Kidney (tissue), 14 donors: ENCODE measurements around the gene VSTM2L. TPM values are rescaled to one million over a fixed set of nuclear protein-coding genes. Genes with fewer than 3 reads are reported as not detected.

Source experiments
- DNase-seq, 5 donors: peaks; one replicate each; pipeline ENCODE4 v3.0.0-alpha.2; 2013 to 2020
- FAIRE-seq: peaks from 2 replicates; lab custom pipeline; 2012; peaks lifted over from hg19 to GRCh38; lab: Jason Lieb, UNC
- H3K27ac ChIP-seq, 2 donors: one replicate each; pipeline ENCODE4 v1.7.0; 2013; ENCODE audit warnings: low read depth in 2 of 2, low read length in 2 of 2, inconsistent platforms in 1 of 2
- H3K27me3 ChIP-seq: one replicate; pipeline ENCODE4 v1.7.1; 2013; ENCODE audit warnings: low read length, inconsistent platforms; ENCODE audit not compliant: control insufficient read depth, insufficient read depth
- H3K36me3 ChIP-seq, 3 donors: one replicate each; pipeline versions ENCODE4 v1.7.0 to v1.7.1; 2013; ENCODE audit warnings: low read length in 3 of 3, control low read depth in 1 of 3, inconsistent platforms in 1 of 3; ENCODE audit not compliant: insufficient read depth in 3 of 3, control insufficient read depth in 2 of 3
- H3K4me1 ChIP-seq, 3 donors: one replicate each; pipeline versions ENCODE4 v1.7.0 to v1.7.1; 2013; ENCODE audit warnings: low read length in 3 of 3, inconsistent platforms in 1 of 3, low read depth in 1 of 3; ENCODE audit not compliant: control insufficient read depth in 2 of 3, insufficient read depth in 2 of 3
- H3K4me3 ChIP-seq, 3 donors: one replicate each; pipeline versions ENCODE4 v1.7.0 to v1.8.1; 2013; ENCODE audit warnings: low read length in 3 of 3, control low read depth in 1 of 3, inconsistent platforms in 1 of 3
- H3K9ac ChIP-seq, 3 donors: one replicate each; pipeline versions ENCODE4 v1.7.0 to v1.7.1; 2013; ENCODE audit warnings: low read length in 3 of 3, control low read depth in 1 of 3, inconsistent platforms in 1 of 3
- H3K9me3 ChIP-seq, 3 donors: one replicate each; pipeline versions ENCODE4 v1.7.0 to v1.7.1; 2013; ENCODE audit warnings: low read length in 3 of 3, control low read depth in 1 of 3, inconsistent platforms in 1 of 3; ENCODE audit not compliant: control insufficient read depth in 2 of 3, insufficient read depth in 1 of 3
- intact Hi-C: fragments of 100-400 bp; cut with DNase I; formaldehyde crosslinking; loops from one replicate; pipeline ENCODE4 v1.11.1; 2022
- polyA plus RNA-seq: library from polyadenylated mRNA; stranded (reverse); fragments of 350-450 nt; fragmentation: Illumina TruSeq; extraction: RNeasy Lipid Tissue Mini Kit (QIAGEN cat#74804); gene quantifications from one replicate; pipeline ENCODE4 v1.2.3, GENCODE V29; 2014; ENCODE audit warnings: low read depth, low replicate concordance; ENCODE audit not compliant: insufficient read depth
- total RNA-seq: library from RNA; stranded (reverse); fragmentation: NEBNext Ultra II Directional; extraction: Animal tissue kit (Norgen Biotek cat#: 25700); gene quantifications from one replicate; pipeline ENCODE4 v1.2.1, GENCODE V29; 2021
- TF ChIP-seq, protein P1 (sequence below): IDR thresholded peaks from 3 replicates; pipeline ENCODE4 v1.5.1; 2012; ENCODE audit warnings: mild to moderate bottlenecking, moderate library complexity, borderline replicate concordance; ENCODE audit not compliant: insufficient read depth; ENCODE audit errors: extremely low read depth
- donor health status: control.
- donor health status: control.
- donor health status: control.
- donor health status: control.
- donor health status: control.
- donor health status: DM: yes; HTN: yes; CAD: no.
- donor health status: Normal renal cell carcinoma (clear cell type).

VSTM2L gene
- total and polyA plus RNA-seq, 2 donors from 2014 or later, result 2.8 to 4.1 TPM

GRCh38 chr20:37933786-37934633 lies 31.1 kb downstream of the VSTM2L start:
- Histone ChIP-seq H3K4me1 (no peaks in the 10 kb centered on the region), H3K27ac (no peak overlapping the region), H3K4me3 (no peak overlapping the region), H3K9ac (no peak overlapping the region), H3K36me3 (no peaks in the 10 kb centered on the region), H3K27me3 (no peaks in the 10 kb centered on the region), H3K9me3 (no peaks in the 10 kb centered on the region)
- intact Hi-C loops, result no loop called here
- FAIRE-seq, result no peak
- DNase-seq, result no peak
- TF ChIP-seq, protein P1, sequence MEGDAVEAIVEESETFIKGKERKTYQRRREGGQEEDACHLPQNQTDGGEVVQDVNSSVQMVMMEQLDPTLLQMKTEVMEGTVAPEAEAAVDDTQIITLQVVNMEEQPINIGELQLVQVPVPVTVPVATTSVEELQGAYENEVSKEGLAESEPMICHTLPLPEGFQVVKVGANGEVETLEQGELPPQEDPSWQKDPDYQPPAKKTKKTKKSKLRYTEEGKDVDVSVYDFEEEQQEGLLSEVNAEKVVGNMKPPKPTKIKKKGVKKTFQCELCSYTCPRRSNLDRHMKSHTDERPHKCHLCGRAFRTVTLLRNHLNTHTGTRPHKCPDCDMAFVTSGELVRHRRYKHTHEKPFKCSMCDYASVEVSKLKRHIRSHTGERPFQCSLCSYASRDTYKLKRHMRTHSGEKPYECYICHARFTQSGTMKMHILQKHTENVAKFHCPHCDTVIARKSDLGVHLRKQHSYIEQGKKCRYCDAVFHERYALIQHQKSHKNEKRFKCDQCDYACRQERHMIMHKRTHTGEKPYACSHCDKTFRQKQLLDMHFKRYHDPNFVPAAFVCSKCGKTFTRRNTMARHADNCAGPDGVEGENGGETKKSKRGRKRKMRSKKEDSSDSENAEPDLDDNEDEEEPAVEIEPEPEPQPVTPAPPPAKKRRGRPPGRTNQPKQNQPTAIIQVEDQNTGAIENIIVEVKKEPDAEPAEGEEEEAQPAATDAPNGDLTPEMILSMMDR, result no peak

GRCh38 chr20:37934634-37935375 lies 31.9 kb downstream of the VSTM2L start:
- no peaks in the 10 kb centered on the region for H3K4me1 ChIP-seq
- no peak overlapping the region for H3K9ac ChIP-seq
- TF ChIP-seq, protein P1, result no peak
- DNase-seq (no peak), FAIRE-seq (no peak)
- intact Hi-C loops, result no loop called here
- H3K4me3 ChIP-seq, result no peak overlapping the region
- no peak overlapping the region for H3K27ac ChIP-seq
- H3K27me3 ChIP-seq, result no peaks in the 10 kb centered on the region
- H3K36me3 ChIP-seq, result no peaks in the 10 kb centered on the region
- H3K9me3 ChIP-seq, result no peaks in the 10 kb centered on the region

GRCh38 chr20:37935435-37935834 lies 32.5 kb downstream of the VSTM2L start:
- H3K27ac ChIP-seq, result no peak overlapping the region
- intact Hi-C loops, result no loop called here
- DNase-seq, result no peak
- H3K4me3 ChIP-seq, result no peak overlapping the region
- H3K36me3 ChIP-seq, result no peaks in the 10 kb centered on the region
- TF ChIP-seq, protein P1, result no peak
- H3K9me3 ChIP-seq, result no peaks in the 10 kb centered on the region
- no peak for FAIRE-seq
- H3K4me1 ChIP-seq, result no peaks in the 10 kb centered on the region
- H3K27me3 ChIP-seq, result no peaks in the 10 kb centered on the region
- H3K9ac ChIP-seq, result no peak overlapping the region
